ENCODE measurements around the gene SERPINA1. TPM values are rescaled to one million over a fixed set of nuclear protein-coding genes. Genes with fewer than 3 reads are reported as not detected.
"Not testable (repeated sequence)": the region's sequence is repeated elsewhere in the genome, so short reads cannot be mapped to it uniquely, and the experiment has no call there.

The SERPINA1 gene
- total RNA-seq, 1 experiment from 2014 or later: 5.1 TPM

DNA sequence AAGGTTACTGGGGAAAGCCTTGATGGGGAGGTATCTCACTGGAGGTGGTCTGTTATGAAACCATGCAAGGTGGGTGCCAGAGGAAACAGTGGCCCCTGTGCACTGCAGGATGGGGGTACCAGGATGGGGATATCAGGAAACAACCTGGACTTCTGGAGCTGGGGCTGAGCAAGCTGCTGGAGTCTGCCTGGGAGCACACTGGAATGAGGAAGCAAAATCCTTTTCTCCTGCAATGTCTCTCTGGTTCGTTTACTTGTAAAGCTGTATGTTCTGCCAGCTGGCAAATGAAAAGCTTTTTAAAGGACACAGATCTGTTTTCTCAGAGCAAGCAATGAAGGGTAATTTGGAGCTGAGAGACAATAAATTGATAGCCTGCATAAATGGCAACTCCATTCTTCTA lies 23.2 kb upstream of the SERPINA1 start (continued):
- TF ChIP-seq, protein P1, sequence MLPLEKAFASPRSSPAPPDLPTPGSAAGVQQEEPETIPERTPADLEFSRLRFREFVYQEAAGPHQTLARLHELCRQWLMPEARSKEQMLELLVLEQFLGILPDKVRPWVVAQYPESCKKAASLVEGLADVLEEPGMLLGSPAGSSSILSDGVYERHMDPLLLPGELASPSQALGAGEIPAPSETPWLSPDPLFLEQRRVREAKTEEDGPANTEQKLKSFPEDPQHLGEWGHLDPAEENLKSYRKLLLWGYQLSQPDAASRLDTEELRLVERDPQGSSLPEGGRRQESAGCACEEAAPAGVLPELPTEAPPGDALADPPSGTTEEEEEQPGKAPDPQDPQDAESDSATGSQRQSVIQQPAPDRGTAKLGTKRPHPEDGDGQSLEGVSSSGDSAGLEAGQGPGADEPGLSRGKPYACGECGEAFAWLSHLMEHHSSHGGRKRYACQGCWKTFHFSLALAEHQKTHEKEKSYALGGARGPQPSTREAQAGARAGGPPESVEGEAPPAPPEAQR (CRISPR knock-in tag; IDR thresholded peaks at IDR 0.05): no peak
- TF ChIP-seq CBFB (CRISPR knock-in tag; IDR thresholded peaks at IDR 0.05; ENCODE audit: low read depth) (no peak), NR3C1 (CRISPR knock-in tag; conservative IDR thresholded peaks at IDR 0.05; ENCODE audit: low read depth) (no peak), FOXJ3 (CRISPR knock-in tag; IDR thresholded peaks at IDR 0.05; ENCODE audit: borderline replicate concordance) (no peak), TEAD1 (CRISPR knock-in tag; IDR thresholded peaks at IDR 0.05) (no peak), NR2C2 (CRISPR knock-in tag; IDR thresholded peaks at IDR 0.05) (no peak), NFYB (CRISPR knock-in tag; conservative IDR thresholded peaks at IDR 0.05; ENCODE audit: low read depth) (no peak)
- TF ChIP-seq, protein P2, sequence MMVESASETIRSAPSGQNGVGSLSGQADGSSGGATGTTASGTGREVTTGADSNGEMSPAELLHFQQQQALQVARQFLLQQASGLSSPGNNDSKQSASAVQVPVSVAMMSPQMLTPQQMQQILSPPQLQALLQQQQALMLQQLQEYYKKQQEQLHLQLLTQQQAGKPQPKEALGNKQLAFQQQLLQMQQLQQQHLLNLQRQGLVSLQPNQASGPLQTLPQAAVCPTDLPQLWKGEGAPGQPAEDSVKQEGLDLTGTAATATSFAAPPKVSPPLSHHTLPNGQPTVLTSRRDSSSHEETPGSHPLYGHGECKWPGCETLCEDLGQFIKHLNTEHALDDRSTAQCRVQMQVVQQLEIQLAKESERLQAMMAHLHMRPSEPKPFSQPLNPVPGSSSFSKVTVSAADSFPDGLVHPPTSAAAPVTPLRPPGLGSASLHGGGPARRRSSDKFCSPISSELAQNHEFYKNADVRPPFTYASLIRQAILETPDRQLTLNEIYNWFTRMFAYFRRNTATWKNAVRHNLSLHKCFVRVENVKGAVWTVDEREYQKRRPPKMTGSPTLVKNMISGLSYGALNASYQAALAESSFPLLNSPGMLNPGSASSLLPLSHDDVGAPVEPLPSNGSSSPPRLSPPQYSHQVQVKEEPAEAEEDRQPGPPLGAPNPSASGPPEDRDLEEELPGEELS (CRISPR knock-in tag; IDR thresholded peaks at IDR 0.05): no peak
- TF ChIP-seq, protein P3, sequence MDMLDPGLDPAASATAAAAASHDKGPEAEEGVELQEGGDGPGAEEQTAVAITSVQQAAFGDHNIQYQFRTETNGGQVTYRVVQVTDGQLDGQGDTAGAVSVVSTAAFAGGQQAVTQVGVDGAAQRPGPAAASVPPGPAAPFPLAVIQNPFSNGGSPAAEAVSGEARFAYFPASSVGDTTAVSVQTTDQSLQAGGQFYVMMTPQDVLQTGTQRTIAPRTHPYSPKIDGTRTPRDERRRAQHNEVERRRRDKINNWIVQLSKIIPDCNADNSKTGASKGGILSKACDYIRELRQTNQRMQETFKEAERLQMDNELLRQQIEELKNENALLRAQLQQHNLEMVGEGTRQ (CRISPR knock-in tag; IDR thresholded peaks at IDR 0.05): no peak
- TF ChIP-seq, protein P4, sequence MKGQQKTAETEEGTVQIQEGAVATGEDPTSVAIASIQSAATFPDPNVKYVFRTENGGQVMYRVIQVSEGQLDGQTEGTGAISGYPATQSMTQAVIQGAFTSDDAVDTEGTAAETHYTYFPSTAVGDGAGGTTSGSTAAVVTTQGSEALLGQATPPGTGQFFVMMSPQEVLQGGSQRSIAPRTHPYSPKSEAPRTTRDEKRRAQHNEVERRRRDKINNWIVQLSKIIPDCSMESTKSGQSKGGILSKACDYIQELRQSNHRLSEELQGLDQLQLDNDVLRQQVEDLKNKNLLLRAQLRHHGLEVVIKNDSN (CRISPR knock-in tag; IDR thresholded peaks at IDR 0.05): no peak

DNA sequence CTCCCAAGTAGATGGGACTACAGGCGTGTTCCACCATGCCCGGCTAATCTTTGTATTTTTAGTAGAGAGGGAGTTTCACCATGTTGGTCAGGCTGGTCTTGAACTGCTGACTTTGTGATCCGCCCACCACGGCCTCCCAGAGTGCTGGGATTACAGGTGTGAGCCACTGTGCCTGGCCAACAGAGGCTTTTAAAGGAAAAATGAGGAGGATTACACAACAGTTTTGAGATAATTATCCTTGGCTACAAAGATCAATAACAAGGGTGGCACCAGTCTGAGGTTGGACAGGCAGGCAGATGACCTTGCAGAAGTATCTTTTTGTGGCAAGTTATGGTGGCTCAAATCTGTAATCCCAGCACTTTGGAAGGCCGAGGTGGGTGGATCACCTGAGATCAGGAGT lies 21.0 kb upstream of the SERPINA1 start:
- H3K27ac Mint-ChIP-seq; POLR2A ChIA-PET; H3K4me3 Mint-ChIP-seq; H3K27me3 Mint-ChIP-seq (ENCODE audit: low read depth); H3K36me3 Mint-ChIP-seq; DNase-seq (ENCODE audit: low spot score); ATAC-seq: not testable (repeated sequence)
- CTCF ChIA-PET: interaction anchor here (1.1 to 1.4 kb wide), 2 partner anchors 54 to 77 kb away, joined by 4 read pairs; no protein-coding TSS in a partner anchor
- Mint-ChIP-seq H3K4me1 (peaks cover 23% of the 10 kb centered on the region), H3K9me3 (peaks cover 20% of the 10 kb centered on the region)

DNA sequence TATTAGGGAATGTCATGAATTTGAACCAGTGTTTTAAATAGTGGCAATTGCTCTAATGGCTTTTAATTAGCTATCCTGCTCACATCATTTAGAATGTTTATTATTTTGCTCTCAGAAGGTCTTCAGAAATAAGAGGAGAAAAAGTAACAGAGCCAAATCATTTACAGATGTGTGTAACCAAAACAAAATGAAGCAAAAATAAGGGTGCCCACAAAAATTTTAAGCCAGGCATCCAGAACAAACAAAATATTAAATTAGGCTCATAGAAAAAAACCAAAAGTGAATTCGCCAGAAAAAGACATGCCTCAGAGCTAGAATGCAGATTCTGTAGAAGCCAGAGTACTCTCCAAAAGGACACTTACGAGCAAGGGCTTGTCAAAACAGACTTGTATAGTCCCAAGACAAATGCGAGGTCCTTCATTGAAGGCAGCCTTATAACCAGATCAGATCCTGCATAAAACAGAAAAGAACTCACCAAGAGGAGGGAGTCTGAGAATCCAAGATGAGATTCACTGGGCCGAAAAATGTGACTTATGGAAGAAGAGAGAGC lies 20.2 kb upstream of the SERPINA1 start:
- ATAC-seq: no peak
- H3K9me3 Mint-ChIP-seq: peaks cover 16% of the 10 kb centered on the region
- peaks cover 4% of the 10 kb centered on the region for H3K36me3 Mint-ChIP-seq
- POLR2A ChIA-PET: no interaction called here
- H3K4me3 Mint-ChIP-seq: no peak overlapping the region
- CTCF ChIA-PET: interaction anchor here (0.9 kb wide), 1 partner anchor 53 kb away, joined by 4 read pairs; no protein-coding TSS in a partner anchor
- TF ChIP-seq IRF2 (CRISPR knock-in tag; IDR thresholded peaks at IDR 0.05; ENCODE audit: borderline replicate concordance, low read depth) (no peak), FOXK1 (CRISPR knock-in tag; IDR thresholded peaks at IDR 0.05) (no peak)
- TF ChIP-seq, protein P5, sequence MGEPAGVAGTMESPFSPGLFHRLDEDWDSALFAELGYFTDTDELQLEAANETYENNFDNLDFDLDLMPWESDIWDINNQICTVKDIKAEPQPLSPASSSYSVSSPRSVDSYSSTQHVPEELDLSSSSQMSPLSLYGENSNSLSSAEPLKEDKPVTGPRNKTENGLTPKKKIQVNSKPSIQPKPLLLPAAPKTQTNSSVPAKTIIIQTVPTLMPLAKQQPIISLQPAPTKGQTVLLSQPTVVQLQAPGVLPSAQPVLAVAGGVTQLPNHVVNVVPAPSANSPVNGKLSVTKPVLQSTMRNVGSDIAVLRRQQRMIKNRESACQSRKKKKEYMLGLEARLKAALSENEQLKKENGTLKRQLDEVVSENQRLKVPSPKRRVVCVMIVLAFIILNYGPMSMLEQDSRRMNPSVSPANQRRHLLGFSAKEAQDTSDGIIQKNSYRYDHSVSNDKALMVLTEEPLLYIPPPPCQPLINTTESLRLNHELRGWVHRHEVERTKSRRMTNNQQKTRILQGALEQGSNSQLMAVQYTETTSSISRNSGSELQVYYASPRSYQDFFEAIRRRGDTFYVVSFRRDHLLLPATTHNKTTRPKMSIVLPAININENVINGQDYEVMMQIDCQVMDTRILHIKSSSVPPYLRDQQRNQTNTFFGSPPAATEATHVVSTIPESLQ (CRISPR knock-in tag; IDR thresholded peaks at IDR 0.05): no peak
- no peaks in the 10 kb centered on the region; the same call in 1 of the 2 replicates for H3K27me3 Mint-ChIP-seq (ENCODE audit: low read depth)
- H3K27ac Mint-ChIP-seq: no peak overlapping the region
- no peak for DNase-seq (ENCODE audit: low spot score)
- H3K4me1 Mint-ChIP-seq: peaks cover 23% of the 10 kb centered on the region
